Chondrocyte (in vitro differentiated cells): ENCODE data around the gene KLHL13. TPM values are rescaled to one million over a fixed set of nuclear protein-coding genes. Genes with fewer than 3 reads are reported as not detected.
"Not testable (repeated sequence)": the region's sequence is repeated elsewhere in the genome, so short reads cannot be mapped to it uniquely, and the experiment has no call there.

Source experiments
- DNase-seq: peaks from one replicate; pipeline ENCODE4 v3.0.0; 2021; ENCODE audit warnings: mixed read lengths, low spot score
- H3K27ac Mint-ChIP-seq: one replicate; pipeline ENCODE4 v1.8.0; 2021; ENCODE audit warnings: mild to moderate bottlenecking, moderate library complexity, mixed read lengths; ENCODE audit not compliant: unreplicated experiment
- H3K27me3 Mint-ChIP-seq: 2 replicates; pipeline ENCODE4 v1.8.0; 2021; ENCODE audit warnings: low read depth, mixed read lengths
- H3K36me3 Mint-ChIP-seq: 2 replicates; pipeline ENCODE4 v1.8.0; 2021; ENCODE audit warnings: low read depth, mixed read lengths
- H3K4me1 Mint-ChIP-seq: 2 replicates; pipeline ENCODE4 v1.8.0; 2021; ENCODE audit warnings: low read depth, mild to moderate bottlenecking, mixed read lengths
- H3K4me3 Mint-ChIP-seq: one replicate; pipeline ENCODE4 v1.8.0; 2021; ENCODE audit warnings: mild to moderate bottlenecking, moderate library complexity, mixed read lengths; ENCODE audit not compliant: unreplicated experiment
- H3K9me3 Mint-ChIP-seq: 2 replicates; pipeline ENCODE4 v1.8.0; 2021; ENCODE audit warnings: low read depth, mixed read lengths
- CTCF ChIP-seq: fragments of 200-600 bp; sonication (generic); IDR thresholded peaks from 2 replicates; pipeline ENCODE4 v1.5.0; 2021; ENCODE audit warnings: antibody characterized with exemption, mild to moderate bottlenecking, moderate library complexity
- total RNA-seq: library from RNA; stranded (reverse); gene quantifications from 3 replicates; pipeline ENCODE4 v1.2.1, GENCODE V29; 2021

The KLHL13 gene
- total RNA-seq, 1 donor from 2014 or later: 0.45 TPM

- DNase-seq: no peak
- Mint-ChIP-seq H3K27me3 (no peaks in the 10 kb centered on the region), H3K4me1 (peaks cover 3% of the 10 kb centered on the region), H3K27ac (no peak overlapping the region), H3K9me3 (peaks cover 3% of the 10 kb centered on the region), H3K36me3 (no peaks in the 10 kb centered on the region), H3K4me3 (no peak overlapping the region)
- no peak for TF ChIP-seq CTCF
Measured at GRCh38 chrX:117969782-117970181, 146.8 kb downstream of the KLHL13 start.

- no peaks in the 10 kb centered on the region for H3K27me3 Mint-ChIP-seq
- DNase-seq: no peak
- H3K9me3 Mint-ChIP-seq: peaks cover 3% of the 10 kb centered on the region
- no peak overlapping the region for H3K27ac Mint-ChIP-seq
- no peaks in the 10 kb centered on the region for H3K36me3 Mint-ChIP-seq
- no peak overlapping the region for H3K4me3 Mint-ChIP-seq
- TF ChIP-seq CTCF: no peak
- peaks cover 3% of the 10 kb centered on the region for H3K4me1 Mint-ChIP-seq
Measured at GRCh38 chrX:117969328-117969727, 147.3 kb downstream of the KLHL13 start.

- Mint-ChIP-seq H3K27me3 (no peaks in the 10 kb centered on the region), H3K9me3 (peaks cover 3% of the 10 kb centered on the region), H3K36me3 (no peaks in the 10 kb centered on the region), H3K4me3 (no peak overlapping the region), H3K27ac (no peak overlapping the region), H3K4me1 (no peaks in the 10 kb centered on the region)
- TF ChIP-seq CTCF: no peak
- no peak for DNase-seq
Measured at GRCh38 chrX:117959045-117959444, 157.6 kb downstream of the KLHL13 start.

GRCh38 chrX:117957128-117957527, 159.5 kb downstream of the KLHL13 start:
- no peak for DNase-seq
- Mint-ChIP-seq H3K27ac (no peak overlapping the region), H3K27me3 (no peaks in the 10 kb centered on the region)

GRCh38 chrX:117939296-117939695, 177.3 kb downstream of the KLHL13 start:
- not testable (repeated sequence) for H3K36me3 Mint-ChIP-seq, H3K4me1 Mint-ChIP-seq, DNase-seq, H3K27me3 Mint-ChIP-seq, H3K27ac Mint-ChIP-seq, H3K4me3 Mint-ChIP-seq
- H3K9me3 Mint-ChIP-seq: peaks cover 31% of the 10 kb centered on the region

More at GRCh38 chrX:117957128-117957527, 159.5 kb downstream of the KLHL13 start:
- Mint-ChIP-seq H3K4me3 (no peak overlapping the region), H3K9me3 (peaks cover 3% of the 10 kb centered on the region), H3K4me1 (no peaks in the 10 kb centered on the region), H3K36me3 (no peaks in the 10 kb centered on the region)
- TF ChIP-seq CTCF: no peak

GRCh38 chrX:117936118-117936517, 180.5 kb downstream of the KLHL13 start:
- no peak for TF ChIP-seq CTCF
- no peak for DNase-seq
- no peaks in the 10 kb centered on the region for H3K36me3 Mint-ChIP-seq
- H3K9me3 Mint-ChIP-seq: peaks cover 12% of the 10 kb centered on the region
- no peaks in the 10 kb centered on the region for H3K4me1 Mint-ChIP-seq
- no peak overlapping the region for H3K4me3 Mint-ChIP-seq
- H3K27me3 Mint-ChIP-seq: peaks cover 2% of the 10 kb centered on the region
- H3K27ac Mint-ChIP-seq: no peak overlapping the region

GRCh38 chrX:117930116-117930515, 186.5 kb downstream of the KLHL13 start:
- H3K4me3 Mint-ChIP-seq, H3K27ac Mint-ChIP-seq: not testable (repeated sequence)

More at GRCh38 chrX:117930116-117930515, 186.5 kb downstream of the KLHL13 start:
- DNase-seq, H3K36me3 Mint-ChIP-seq, H3K27me3 Mint-ChIP-seq, H3K4me1 Mint-ChIP-seq, H3K9me3 Mint-ChIP-seq: not testable (repeated sequence)
